ENCODE results near the gene LARGE1. TPM values are rescaled to one million over a fixed set of nuclear protein-coding genes. Genes with fewer than 3 reads are reported as not detected.

The LARGE1 gene
- total and polyA plus RNA-seq, 2 of the 8 experiments (the other 6 are each of a cell fraction or from before 2014, with no cell fraction given) = 43.7 to 83.0 TPM

DNA sequence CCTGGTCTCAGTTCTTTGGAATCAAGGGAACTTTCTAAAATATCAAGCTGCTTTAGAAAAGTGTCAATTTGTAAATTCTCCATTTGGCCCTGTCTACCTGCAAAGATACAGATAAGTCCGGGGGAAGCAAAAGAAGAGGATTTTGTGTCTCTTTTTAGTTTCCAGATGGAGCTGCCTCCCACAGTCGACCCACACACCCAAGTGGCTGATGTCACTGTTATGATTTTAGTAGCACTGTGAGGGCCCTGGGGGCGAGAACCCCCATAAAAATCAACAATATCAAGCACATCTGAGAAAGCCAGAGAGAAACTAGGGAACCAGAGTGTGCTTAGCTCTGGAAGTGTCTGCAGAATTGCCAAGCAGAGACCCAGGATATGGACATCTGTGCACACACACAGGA lies 212.7 kb downstream of the LARGE1 start:
- H2BK12ac ChIP-seq (ENCODE audit: low read depth, low read length) = no peak overlapping the region
- no peak overlapping the region for H2BK120ac ChIP-seq (replicated peaks; ENCODE audit: low read depth, low read length)
- no peak overlapping the region for H3K4me2 ChIP-seq (ENCODE audit: insufficient read depth in 1 of 2, low read depth in 2 of 2, low read length in 2 of 2)
- peaks cover 0 to 9% (median 0%) of the 10 kb centered on the region in 4 experiments; a peak in 1 of 8 replicates for H3K36me3 ChIP-seq (ENCODE audit: control insufficient read depth in 2 of 4, insufficient read depth in 4 of 4, low read length in 3 of 4)
- H2BK5ac ChIP-seq (ENCODE audit: low read depth, low read length) = no peak overlapping the region
- peaks cover 0 to 4% (median 2%) of the 10 kb centered on the region in 4 experiments; a peak in 3 of 7 replicates for H3K4me1 ChIP-seq (replicated peaks in 1 of 4; ENCODE audit: control insufficient read depth in 3 of 4, insufficient read depth in 4 of 4, low read length in 3 of 4)
- peaks cover 6 to 83% of the 10 kb centered on the region in 2 experiments; a peak in 3 of 4 replicates for H3K79me2 ChIP-seq (ENCODE audit: control insufficient read depth in 1 of 2, insufficient read depth in 2 of 2, low read length in 2 of 2)
- H4K91ac ChIP-seq (replicated peaks; ENCODE audit: insufficient read length, low read length) = no peak overlapping the region
- H2BK20ac ChIP-seq (ENCODE audit: low read length) = no peak overlapping the region
- H2BK15ac ChIP-seq (ENCODE audit: low read length) = no peak overlapping the region
- CTCF ChIA-PET (ENCODE audit: partially characterized antibody) = interaction anchor here (1.4 kb wide), 1 partner anchor 9 kb away, joined by 4 read pairs; no protein-coding TSS in a partner anchor
- H3K23ac ChIP-seq (ENCODE audit: insufficient read length) = no peak overlapping the region
- no peak for FAIRE-seq
- H4K5ac ChIP-seq (ENCODE audit: insufficient read length, low read depth, low read length) = no peak overlapping the region
- H2AFZ ChIP-seq (ENCODE audit: low read length) = no peak overlapping the region
- H3K56ac ChIP-seq (replicated peaks; ENCODE audit: insufficient read length, low read depth, low read length) = no peak overlapping the region
- no peak overlapping the region for H2AK5ac ChIP-seq (ENCODE audit: low read depth, low read length)
- H4K8ac ChIP-seq (ENCODE audit: extremely low read depth, insufficient read depth, low read length) = no peak overlapping the region
- H3K4ac ChIP-seq (replicated peaks; ENCODE audit: insufficient read length, low read depth, low read length) = no peak overlapping the region
- no peak overlapping the region for H3K27ac ChIP-seq (ENCODE audit: low read depth, low read length)
- TF ChIP-seq KDM1A (IDR thresholded peaks at IDR 0.05; ENCODE audit: borderline replicate concordance, low read length) (no peak), SIX5 (IDR thresholded peaks at IDR 0.05; ENCODE audit: low read depth, low read length) (no peak), CBX5 (IDR thresholded peaks at IDR 0.05; ENCODE audit: low read depth, low read length) (no peak), MAFK (IDR thresholded peaks at IDR 0.05; ENCODE audit: low read depth, low read length) (no peak), GABPA (IDR thresholded peaks at IDR 0.05; ENCODE audit: borderline replicate concordance, insufficient read depth, low read length) (no peak), BRCA1 (IDR thresholded peaks at IDR 0.05; ENCODE audit: low read depth, low read length) (no peak), BACH1 (IDR thresholded peaks at IDR 0.05; ENCODE audit: low read length) (no peak)
- TF ChIP-seq, protein P1, sequence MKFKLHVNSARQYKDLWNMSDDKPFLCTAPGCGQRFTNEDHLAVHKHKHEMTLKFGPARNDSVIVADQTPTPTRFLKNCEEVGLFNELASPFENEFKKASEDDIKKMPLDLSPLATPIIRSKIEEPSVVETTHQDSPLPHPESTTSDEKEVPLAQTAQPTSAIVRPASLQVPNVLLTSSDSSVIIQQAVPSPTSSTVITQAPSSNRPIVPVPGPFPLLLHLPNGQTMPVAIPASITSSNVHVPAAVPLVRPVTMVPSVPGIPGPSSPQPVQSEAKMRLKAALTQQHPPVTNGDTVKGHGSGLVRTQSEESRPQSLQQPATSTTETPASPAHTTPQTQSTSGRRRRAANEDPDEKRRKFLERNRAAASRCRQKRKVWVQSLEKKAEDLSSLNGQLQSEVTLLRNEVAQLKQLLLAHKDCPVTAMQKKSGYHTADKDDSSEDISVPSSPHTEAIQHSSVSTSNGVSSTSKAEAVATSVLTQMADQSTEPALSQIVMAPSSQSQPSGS (IDR thresholded peaks at IDR 0.05; ENCODE audit: low read length) = no peak
- TF ChIP-seq, protein P2, sequence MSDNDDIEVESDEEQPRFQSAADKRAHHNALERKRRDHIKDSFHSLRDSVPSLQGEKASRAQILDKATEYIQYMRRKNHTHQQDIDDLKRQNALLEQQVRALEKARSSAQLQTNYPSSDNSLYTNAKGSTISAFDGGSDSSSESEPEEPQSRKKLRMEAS (IDR thresholded peaks at IDR 0.05) = no peak
- H3K14ac ChIP-seq (ENCODE audit: insufficient read length) = no peak overlapping the region
- H3K4me3 ChIP-seq (ENCODE audit: extremely low read depth in 1 of 4, insufficient read depth in 2 of 4, low read depth in 3 of 4, low read length in 4 of 4) = no peak overlapping the region
- 85% methylated on average over 3 of the region's 3 CpGs; no CpG with 5 or more reads in 1 of the 2 experiments for WGBS, 2 experiments (ENCODE audit: extremely low coverage in 1 of 2, insufficient coverage in 1 of 2, insufficient read length in 1 of 2, insufficient replicate concordance in 2 of 2, low coverage in 1 of 2, low lambda C conversion rate in 2 of 2, missing lambda C conversion rate in 1 of 2)
- peaks cover 9% of the 10 kb centered on the region for H3K79me1 ChIP-seq (ENCODE audit: low read depth, low read length)
- peaks cover 0 to 6% of the 10 kb centered on the region in 2 experiments; a peak in 1 of 4 replicates for H3K9me3 ChIP-seq (ENCODE audit: insufficient read depth in 2 of 2, low read depth in 1 of 2, low read length in 1 of 2)
- peaks cover 4 to 8% of the 10 kb centered on the region in 2 experiments for H4K20me1 ChIP-seq (replicated peaks in 1 of 2; ENCODE audit: control insufficient read depth in 1 of 2, insufficient read depth in 2 of 2, low read length in 2 of 2)
- H3K9ac ChIP-seq (replicated peaks in 1 of 4; ENCODE audit: extremely low read depth in 1 of 4, low read depth in 3 of 4, low read length in 3 of 4) = no peak overlapping the region
- POLR2A ChIA-PET (ENCODE audit: partially characterized antibody) = interaction anchor here (0.8 kb wide), 1 partner anchor 10 kb away, joined by 3 read pairs; no protein-coding TSS in a partner anchor
- no peaks in the 10 kb centered on the region for H3K27me3 ChIP-seq (replicated peaks in 1 of 4; ENCODE audit: control insufficient read depth in 3 of 4, extremely low read depth in 1 of 4, insufficient read depth in 3 of 4, low read length in 3 of 4)
- no peak for DNase-seq (ENCODE audit: low read depth in 1 of 2, low spot score in 2 of 2)
- no peaks in the 10 kb centered on the region; the same call in 1 of the 2 replicates for H3K23me2 ChIP-seq (ENCODE audit: low read depth, low read length)
- no peak overlapping the region for H3K18ac ChIP-seq (ENCODE audit: extremely low read depth, low read length)
